Stimulated activated naive CD8-positive, alpha-beta T cell treated with anti-CD3 and anti-CD28 coated beads, Interleukin-15, amount 100 ng/mL, for 72 hours (primary cell): ENCODE results near the gene MOBP.

Source experiments
- ATAC-seq: fragments of 150-1000 bp; cut with Tn5 transposase; 2 replicates; pipeline ENCODE4 v1.10.0; 2021; ENCODE audit warnings: mild to moderate bottlenecking, moderate library complexity
- DNase-seq, 2 donors: peaks; one replicate each; pipeline ENCODE4 v3.0.0; 2021 to 2022
- H3K27ac Mint-ChIP-seq, 2 donors: one replicate each; pipeline ENCODE4 v1.8.0; 2022; ENCODE audit warnings: mild to moderate bottlenecking in 2 of 2, mixed read lengths in 2 of 2, moderate library complexity in 2 of 2
- H3K27me3 Mint-ChIP-seq: one replicate; pipeline ENCODE4 v1.8.0; 2022; ENCODE audit warnings: mixed read lengths
- H3K4me1 Mint-ChIP-seq: one replicate; pipeline ENCODE4 v1.8.0; 2022; ENCODE audit warnings: mild to moderate bottlenecking, mixed read lengths
- H3K4me3 Mint-ChIP-seq, 2 donors: one replicate each; pipeline ENCODE4 v1.8.0; 2022; ENCODE audit warnings: mild to moderate bottlenecking in 2 of 2, mixed read lengths in 2 of 2, moderate library complexity in 1 of 2
- H3K9me3 Mint-ChIP-seq, 2 donors: one replicate each; pipeline ENCODE4 v1.8.0; 2022; ENCODE audit warnings: mixed read lengths in 2 of 2

Gene MOBP

DNA sequence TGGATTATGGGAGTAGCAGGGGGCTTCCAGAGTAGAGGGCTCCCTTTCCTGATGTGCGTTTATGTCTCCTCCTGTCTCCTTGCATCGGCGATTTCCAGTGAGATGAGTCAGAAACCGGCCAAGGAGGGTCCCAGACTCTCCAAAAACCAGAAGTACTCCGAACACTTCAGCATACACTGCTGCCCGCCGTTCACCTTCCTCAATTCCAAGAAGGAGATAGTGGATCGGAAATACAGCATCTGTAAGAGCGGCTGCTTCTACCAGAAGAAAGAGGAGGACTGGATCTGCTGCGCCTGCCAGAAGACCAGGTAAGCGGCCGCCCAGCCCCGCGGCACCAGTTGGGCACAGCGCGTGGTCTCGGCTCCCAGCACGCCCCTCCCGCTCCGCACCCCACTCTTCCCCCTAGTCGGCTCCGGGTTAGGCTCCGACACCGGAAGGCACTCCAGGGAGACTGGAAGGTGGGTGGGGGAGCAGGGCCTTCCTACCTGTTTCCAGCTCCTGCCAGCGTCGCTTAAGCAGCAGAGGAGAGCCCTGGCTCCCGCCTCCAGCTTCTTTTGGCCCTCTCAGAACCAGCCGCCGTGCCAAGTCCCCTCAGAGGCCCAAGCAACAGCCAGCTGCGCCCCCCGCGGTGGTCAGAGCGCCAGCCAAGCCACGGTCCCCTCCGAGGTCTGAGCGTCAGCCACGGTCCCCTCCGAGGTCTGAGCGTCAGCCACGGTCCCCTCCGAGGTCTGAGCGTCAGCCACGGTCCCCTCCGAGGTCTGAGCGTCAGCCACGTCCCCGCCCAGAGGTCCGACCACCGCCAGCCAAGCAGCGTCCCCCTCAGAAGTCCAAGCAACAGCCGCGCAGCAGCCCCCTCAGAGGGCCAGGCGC is 34.7 kb downstream of the MOBP start:
- Mint-ChIP-seq H3K4me3 (peak overlapping the region in 1 of 2 donors; percentile 11), H3K4me1 (peaks cover 6% of the 10 kb centered on the region), H3K27me3 (peaks cover 60% of the 10 kb centered on the region), H3K27ac (no peak overlapping the region), H3K9me3 (peaks cover 0 to 6% of the 10 kb centered on the region in 2 donors)
- ATAC-seq = no peak
- DNase-seq = no peak

DNA sequence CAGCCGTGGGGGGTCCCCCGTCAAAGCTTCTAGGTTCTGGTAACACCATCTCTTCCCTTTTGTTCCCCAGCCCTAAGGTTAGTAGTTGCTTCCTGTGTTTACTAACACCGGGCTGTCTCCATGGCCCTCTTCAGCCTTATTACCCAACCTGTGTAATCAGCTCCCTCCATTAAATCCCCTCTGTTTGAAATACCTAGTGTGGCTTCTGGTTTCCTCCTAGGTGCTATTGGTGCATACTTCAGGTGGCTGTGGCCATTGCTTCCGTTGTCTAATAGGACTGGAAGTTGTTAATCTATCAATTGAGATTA is 35.3 kb downstream of the MOBP start:
- no peak for DNase-seq
- Mint-ChIP-seq H3K27ac (no peak overlapping the region), H3K27me3 (peaks cover 60% of the 10 kb centered on the region), H3K4me1 (peaks cover 6% of the 10 kb centered on the region), H3K4me3 (peak overlapping the region in 1 of 2 donors; percentile 38), H3K9me3 (peaks cover 0 to 6% of the 10 kb centered on the region in 2 donors)
- ATAC-seq = peak; percentile 18

DNA sequence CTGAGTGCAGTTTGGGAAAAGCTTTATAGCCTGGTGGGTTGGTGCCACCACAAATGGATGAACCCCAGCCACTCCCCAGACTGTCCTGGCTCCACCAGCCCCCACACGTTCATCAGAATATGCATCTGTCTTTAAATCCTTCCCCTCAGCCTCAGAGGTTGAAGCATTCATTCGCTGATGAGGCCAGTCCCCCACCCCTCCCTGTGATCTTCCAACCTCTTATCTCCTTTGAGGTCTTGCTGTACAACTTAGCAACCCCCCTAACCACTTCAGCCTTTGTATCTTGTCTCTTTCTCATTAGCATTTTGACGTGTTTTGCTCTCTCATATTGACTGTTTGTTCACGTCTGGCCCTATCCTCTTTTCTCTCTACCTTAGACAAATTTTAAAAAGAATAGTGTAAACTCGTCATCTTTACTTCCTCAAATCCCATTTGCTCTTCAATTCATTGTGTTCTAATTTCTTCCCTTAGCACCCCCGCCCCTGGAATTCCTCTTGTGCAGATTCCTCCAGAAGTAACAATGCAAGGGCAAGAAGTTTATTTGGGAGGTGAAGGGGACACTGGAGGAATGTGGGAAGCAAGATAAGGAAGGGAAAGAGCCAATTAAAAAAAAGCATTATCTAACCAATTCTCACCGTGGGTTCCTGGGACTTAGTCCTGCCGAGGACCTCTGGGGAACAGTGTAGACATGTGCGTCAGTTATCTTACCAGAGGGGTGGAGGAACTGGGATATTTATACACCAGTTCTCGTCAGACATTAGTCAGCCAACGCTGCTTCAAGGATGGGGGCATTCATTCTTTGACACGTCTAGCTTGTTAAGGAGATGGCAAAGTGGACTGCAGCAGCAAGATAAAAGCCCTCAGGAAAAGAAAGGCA is 38.6 kb downstream of the MOBP start:
- Mint-ChIP-seq H3K4me1 (no peaks in the 10 kb centered on the region), H3K9me3 (peaks cover 0 to 6% of the 10 kb centered on the region in 2 donors), H3K4me3 (no peak overlapping the region), H3K27me3 (peaks cover 32% of the 10 kb centered on the region), H3K27ac (no peak overlapping the region)
- ATAC-seq = no peak
- no peak for DNase-seq

DNA sequence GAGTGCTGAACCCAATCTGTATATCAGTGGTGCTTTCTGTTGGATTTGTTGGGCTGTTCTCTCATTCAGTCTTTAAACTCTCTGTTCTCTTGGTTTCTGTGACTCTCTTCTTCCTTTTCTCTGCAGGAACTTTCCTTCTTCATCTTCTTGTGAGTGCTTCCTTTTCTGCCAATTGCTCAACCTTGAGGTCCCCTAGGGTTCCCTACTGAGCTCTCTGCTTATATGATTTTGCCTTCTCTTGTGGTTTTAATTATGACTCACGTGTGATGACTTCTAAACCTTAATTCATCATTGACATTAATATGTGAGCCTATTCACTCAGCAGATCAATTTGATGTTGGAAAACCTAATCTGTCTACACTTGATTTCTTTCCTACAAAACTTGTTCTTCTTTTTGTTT is 39.4 kb downstream of the MOBP start:
- no peak overlapping the region for H3K27ac Mint-ChIP-seq
- peaks cover 24% of the 10 kb centered on the region for H3K27me3 Mint-ChIP-seq
- ATAC-seq = no peak
- no peaks in the 10 kb centered on the region for H3K4me1 Mint-ChIP-seq
- no peak overlapping the region for H3K4me3 Mint-ChIP-seq
- DNase-seq = no peak
- H3K9me3 Mint-ChIP-seq = peaks cover 0 to 6% of the 10 kb centered on the region in 2 donors

DNA sequence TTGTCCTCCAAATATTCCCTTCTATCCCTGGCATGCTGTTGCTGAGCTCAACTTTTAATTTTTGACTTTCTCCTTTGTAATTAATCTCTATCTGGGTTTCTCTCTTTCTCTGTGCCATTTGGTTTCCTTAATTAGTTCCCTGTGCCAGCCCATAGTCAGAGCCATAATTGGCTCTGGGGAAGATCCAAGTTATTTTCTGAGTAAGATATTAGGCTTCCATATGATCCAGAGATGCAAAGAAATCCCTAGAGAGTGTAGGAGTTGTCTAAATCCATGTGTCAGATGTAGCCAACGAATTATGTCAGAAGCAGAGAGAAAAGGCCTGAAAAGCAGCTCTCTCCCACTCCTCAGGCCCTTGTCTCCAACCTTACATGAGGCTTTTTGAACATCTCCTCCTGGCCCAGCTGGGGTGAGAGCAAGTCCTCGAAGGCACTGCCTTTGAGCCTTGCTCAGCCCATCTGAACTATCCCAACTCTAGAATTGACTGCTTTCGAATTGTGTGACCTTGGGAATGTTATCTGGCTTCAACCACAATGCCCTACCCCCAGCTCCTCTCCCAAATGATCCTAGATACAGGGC is 46.4 kb downstream of the MOBP start:
- ATAC-seq (no peak), DNase-seq (no peak)
- Mint-ChIP-seq H3K4me1 (no peaks in the 10 kb centered on the region), H3K27me3 (peaks cover 9% of the 10 kb centered on the region), H3K9me3 (no peaks in the 10 kb centered on the region), H3K4me3 (no peak overlapping the region), H3K27ac (no peak overlapping the region)

DNA sequence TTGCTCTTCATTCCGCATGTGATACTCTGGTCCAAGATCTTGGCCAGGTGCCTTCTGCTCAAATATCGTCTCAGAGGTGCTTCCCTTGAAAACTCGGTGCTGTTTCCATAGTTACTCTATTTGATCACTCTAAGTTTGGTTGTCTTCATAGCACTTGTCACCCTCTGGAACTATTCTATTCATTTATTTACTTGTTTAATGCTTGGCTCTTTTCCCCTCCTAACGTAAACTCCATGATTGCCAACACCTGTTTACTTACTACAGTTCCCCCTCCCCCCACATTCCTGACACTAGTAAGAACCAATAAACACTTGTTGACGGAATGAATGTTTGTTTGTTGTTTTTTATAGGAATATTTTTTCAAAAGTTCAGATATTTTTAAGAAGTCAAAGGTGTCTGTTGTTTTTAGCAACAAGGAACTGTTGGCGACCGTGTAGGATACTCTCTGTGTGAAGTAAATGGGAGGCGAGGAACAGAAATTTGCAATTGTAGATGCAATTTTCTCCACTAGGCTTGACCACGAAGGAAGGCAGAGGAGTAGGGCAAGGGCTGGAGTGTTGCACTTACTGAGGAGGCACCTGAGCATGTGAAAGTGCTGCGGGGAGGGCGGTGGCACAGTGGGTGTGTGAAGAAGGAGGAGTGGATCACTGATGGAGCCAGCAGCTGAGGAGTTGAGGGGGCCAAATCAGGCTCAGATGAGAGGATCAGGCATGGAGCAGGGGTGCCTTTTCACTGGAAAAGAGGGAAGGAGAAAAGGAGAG is 48.4 kb downstream of the MOBP start:
- DNase-seq = no peak
- H3K4me1 Mint-ChIP-seq = no peaks in the 10 kb centered on the region
- no peaks in the 10 kb centered on the region for H3K9me3 Mint-ChIP-seq
- H3K4me3 Mint-ChIP-seq = no peak overlapping the region
- no peak overlapping the region for H3K27ac Mint-ChIP-seq
- H3K27me3 Mint-ChIP-seq = peaks cover 23% of the 10 kb centered on the region
- no peak for ATAC-seq

DNA sequence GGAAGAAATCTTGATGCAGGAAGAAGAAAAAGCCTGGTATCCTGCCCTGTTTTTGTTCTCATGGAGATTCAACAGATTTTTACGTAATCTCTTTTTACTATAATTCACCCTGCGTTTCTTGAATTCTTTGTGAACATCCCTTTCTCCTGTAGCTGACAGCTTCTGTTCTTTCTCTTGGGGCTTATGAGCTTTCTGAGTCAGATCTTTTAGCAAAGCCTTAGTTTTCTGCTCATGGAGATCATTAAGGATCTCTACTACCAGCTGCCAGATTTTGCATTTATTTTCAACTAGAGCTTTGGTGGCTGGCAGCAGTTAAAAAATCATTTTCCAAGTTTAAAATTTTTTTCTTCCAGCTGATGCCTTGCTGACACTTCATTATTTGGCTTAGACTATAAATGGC is 51.6 kb downstream of the MOBP start:
- DNase-seq (no peak), ATAC-seq (no peak)
- Mint-ChIP-seq H3K4me3 (no peak overlapping the region), H3K9me3 (peaks cover 0 to 3% of the 10 kb centered on the region in 2 donors), H3K27ac (no peak overlapping the region), H3K4me1 (no peaks in the 10 kb centered on the region), H3K27me3 (peaks cover 19% of the 10 kb centered on the region)

DNA sequence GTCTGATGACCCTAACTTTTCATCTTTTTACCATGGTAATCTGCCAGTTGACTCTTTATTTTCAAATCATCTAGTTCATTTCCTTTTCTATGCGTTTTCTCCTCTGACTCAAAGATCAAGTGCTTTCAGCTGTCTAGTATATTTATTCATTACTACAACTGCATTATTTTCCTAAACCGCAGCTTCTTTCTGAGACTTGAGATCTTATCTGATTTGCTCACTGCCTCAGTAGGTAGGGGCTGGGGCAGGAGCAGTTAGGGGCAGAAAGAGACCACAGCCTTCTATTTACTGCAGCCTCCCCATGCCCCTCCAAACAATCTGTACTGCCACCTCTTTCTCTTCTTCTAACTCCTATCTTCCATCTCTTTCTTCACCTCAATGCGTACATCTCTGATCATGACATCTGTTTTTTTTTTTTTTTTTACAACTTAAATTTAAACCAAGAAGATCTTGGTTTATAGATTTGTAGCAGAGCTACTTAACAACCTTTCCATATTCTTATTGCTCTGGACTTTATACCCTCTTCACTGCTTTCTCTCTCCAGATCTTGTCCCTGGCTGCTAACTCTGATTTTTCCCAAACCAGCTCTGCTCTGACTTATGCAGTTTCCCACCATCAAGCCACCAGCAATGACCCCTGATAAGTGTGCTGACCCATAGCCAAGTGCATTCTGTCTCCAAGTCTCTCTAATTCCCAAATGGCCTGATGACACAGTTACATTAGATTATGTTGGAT is 52.2 kb downstream of the MOBP start:
- Mint-ChIP-seq H3K4me3 (no peak overlapping the region), H3K9me3 (peaks cover 0 to 8% of the 10 kb centered on the region in 2 donors), H3K27me3 (peaks cover 14% of the 10 kb centered on the region), H3K27ac (no peak overlapping the region), H3K4me1 (no peaks in the 10 kb centered on the region)
- ATAC-seq (no peak), DNase-seq (no peak)

DNA sequence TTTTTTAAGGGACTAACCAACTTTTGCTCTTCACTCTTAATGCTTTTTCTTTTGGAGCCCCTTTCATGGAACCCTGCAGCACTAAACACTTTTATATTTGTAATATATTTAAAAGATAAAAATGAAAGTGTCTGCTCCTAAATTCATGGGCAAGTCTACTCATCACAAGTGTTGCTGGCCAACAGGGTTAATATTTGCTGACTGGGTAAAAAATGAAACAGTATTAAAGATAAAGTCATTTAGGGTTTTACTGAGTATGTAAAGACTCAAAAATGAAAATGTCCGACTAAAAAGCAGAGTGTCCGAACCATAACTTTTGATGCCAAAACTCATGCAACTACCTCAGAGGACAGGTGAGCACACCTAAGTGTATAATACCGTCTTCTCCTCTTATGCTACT is 54.0 kb downstream of the MOBP start:
- DNase-seq (no peak), ATAC-seq (no peak)
- Mint-ChIP-seq H3K9me3 (peaks cover 9 to 14% of the 10 kb centered on the region in 2 donors), H3K4me1 (no peaks in the 10 kb centered on the region), H3K27ac (no peak overlapping the region), H3K4me3 (no peak overlapping the region), H3K27me3 (peaks cover 14% of the 10 kb centered on the region)

DNA sequence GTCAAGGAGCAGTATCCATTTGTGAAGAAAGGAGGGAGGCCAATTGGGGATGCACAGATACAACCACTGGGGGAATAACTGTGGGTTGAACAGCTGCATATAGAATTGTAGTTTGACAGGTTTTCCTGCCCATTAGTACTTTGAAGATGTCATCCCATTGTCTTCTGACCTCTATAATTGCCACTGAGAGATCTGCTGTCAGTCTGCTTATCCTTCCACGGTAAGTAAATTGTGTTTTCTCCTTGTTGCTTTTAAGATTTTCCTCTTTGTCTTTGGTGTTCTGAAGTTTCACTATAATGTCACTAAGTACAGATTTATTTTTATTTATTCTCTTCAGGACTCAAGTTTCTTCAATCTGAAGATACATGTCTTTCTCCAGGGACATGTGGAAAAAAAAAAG is 56.6 kb downstream of the MOBP start:
- no peak overlapping the region for H3K4me3 Mint-ChIP-seq
- peaks cover 13% of the 10 kb centered on the region for H3K27me3 Mint-ChIP-seq
- peaks cover 9 to 14% of the 10 kb centered on the region in 2 donors for H3K9me3 Mint-ChIP-seq
- H3K27ac Mint-ChIP-seq = no peak overlapping the region
- DNase-seq (no peak), ATAC-seq (no peak)
- H3K4me1 Mint-ChIP-seq = no peaks in the 10 kb centered on the region

DNA sequence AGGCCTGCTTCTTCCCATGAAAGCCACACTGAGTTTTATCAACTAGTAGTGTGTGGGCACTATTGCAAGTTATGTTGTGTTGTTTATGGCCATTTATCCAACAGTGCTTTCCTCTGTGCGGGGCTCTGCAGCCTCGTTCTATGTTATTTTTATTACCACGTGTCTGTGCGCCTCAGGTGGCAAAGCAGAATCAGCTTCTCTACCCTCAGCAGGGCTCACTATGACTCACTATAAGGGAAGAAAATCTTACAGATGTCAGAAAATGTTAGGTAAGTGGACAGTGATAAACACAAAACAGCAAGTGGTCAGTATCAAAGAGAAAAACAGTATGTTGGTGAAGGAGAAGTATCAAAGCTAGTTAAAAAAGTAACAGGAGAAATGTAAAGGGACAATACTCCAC is 61.4 kb downstream of the MOBP start:
- no peak overlapping the region for H3K27ac Mint-ChIP-seq

DNA sequence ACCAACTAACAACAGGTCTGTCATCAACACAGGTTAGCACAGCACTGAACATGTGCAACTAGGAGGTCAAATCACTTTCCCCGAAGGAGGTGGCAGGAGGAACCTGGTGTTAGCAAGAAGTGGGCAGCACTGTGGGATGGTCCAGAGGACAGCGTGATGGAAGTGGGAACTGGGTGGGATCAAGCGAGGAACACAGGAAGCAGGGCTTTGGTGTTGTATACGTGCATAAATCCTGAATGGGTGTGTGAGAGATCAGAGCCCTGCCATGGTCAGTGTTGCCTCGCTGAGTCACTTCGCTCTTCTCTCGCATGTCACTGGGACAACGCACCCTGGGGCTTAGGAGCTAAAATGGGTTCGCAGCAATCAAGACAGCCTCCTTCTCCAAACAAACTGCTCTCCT is 62.1 kb downstream of the MOBP start:
- Mint-ChIP-seq H3K9me3 (peaks cover 7 to 9% of the 10 kb centered on the region in 2 donors), H3K27me3 (peaks cover 12% of the 10 kb centered on the region), H3K27ac (no peak overlapping the region), H3K4me1 (no peaks in the 10 kb centered on the region), H3K4me3 (no peak overlapping the region)
- DNase-seq = no peak
- no peak for ATAC-seq

More for the DNA sequence above, 61.4 kb downstream of the MOBP start:
- DNase-seq (no peak), ATAC-seq (no peak)
- H3K4me3 Mint-ChIP-seq = no peak overlapping the region
- peaks cover 12% of the 10 kb centered on the region for H3K27me3 Mint-ChIP-seq
- no peaks in the 10 kb centered on the region for H3K4me1 Mint-ChIP-seq
- H3K9me3 Mint-ChIP-seq = peaks cover 9 to 14% of the 10 kb centered on the region in 2 donors

DNA sequence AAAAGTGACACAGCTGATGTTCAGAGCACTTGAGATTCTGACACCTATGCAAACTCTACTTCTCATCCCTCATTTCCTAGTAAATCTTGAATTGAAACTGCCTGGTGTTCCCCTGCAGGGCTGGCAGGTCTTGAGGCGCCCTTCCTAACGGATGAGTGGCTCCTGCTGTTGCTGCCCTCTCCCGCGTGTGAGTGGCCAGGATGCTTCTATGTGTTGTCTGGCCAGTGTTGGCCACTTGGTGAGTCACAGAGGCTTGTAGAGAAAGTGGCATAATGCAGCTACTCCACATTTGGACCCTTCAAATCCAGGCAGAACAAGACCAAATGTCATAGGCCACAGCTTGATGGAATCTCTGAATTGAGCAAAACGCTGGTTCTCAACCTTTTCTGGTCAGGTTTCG is 63.6 kb downstream of the MOBP start:
- Mint-ChIP-seq H3K27ac (no peak overlapping the region), H3K4me3 (no peak overlapping the region), H3K4me1 (no peaks in the 10 kb centered on the region), H3K27me3 (peaks cover 21% of the 10 kb centered on the region), H3K9me3 (no peaks in the 10 kb centered on the region)
- DNase-seq (no peak), ATAC-seq (no peak)

DNA sequence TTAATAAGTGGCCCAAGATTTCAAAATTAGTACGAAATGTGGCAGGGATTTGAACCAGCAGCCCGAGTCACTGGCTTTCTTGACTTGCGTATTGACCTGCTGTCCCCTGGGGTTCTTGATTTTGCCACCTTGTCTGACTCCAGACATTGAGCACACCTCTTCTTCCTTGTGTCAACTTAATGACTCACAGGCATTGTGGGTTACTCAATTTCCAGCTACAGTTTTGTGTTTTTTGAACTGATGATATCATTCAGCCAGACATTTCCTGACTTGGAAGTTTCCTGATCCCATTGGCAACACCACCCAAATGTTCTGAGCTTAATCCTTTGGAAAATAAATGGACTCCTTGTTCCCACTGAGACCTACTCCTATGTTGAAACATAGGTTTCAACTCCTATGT is 64.2 kb downstream of the MOBP start:
- Mint-ChIP-seq H3K9me3 (no peaks in the 10 kb centered on the region), H3K27me3 (peaks cover 21% of the 10 kb centered on the region), H3K4me3 (no peak overlapping the region), H3K27ac (no peak overlapping the region), H3K4me1 (no peaks in the 10 kb centered on the region)
- no peak for ATAC-seq
- DNase-seq = no peak

DNA sequence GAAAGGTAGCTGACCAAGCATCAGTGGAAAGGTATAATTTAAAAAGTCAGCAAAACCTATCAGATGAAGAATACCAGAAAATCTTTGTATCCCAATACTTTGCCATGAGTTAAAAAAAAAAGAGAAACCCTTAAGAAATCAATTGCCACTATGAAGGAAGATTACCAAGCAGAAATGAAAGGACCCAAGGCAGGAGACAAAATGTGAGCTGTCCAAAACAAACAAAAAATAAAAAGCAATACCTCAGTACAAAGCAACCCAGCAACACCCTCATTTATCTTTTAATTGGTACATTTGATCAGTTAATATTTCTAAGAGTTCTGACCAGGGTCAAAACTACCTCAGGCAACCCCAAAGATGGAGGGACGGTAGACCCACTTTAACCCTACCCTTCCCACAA is 65.3 kb downstream of the MOBP start:
- Mint-ChIP-seq H3K9me3 (no peaks in the 10 kb centered on the region), H3K27ac (no peak overlapping the region), H3K27me3 (peaks cover 24% of the 10 kb centered on the region), H3K4me3 (no peak overlapping the region), H3K4me1 (no peaks in the 10 kb centered on the region)
- DNase-seq = no peak
- ATAC-seq = no peak
